HG02981 (cell line): ENCODE data around the gene HEATR9.

ENCODE experiments used
- ATAC-seq: cut with Tn5 transposase; IDR thresholded peaks from one replicate; pipeline ENCODE4 v1.9.1; 2021; ENCODE audit warnings: mild to moderate bottlenecking, moderate library complexity; ENCODE audit not compliant: unreplicated experiment

The HEATR9 gene

GRCh38 chr17:35866341-35866950 lies 2.2 kb downstream of the HEATR9 start:
- no peak for ATAC-seq

- ATAC-seq, result no peak
Measured at GRCh38 chr17:35865412-35866340, 3.0 kb downstream of the HEATR9 start.

GRCh38 chr17:35864853-35865252 lies 3.8 kb downstream of the HEATR9 start:
- no peak for ATAC-seq

- ATAC-seq, result no peak
Measured at GRCh38 chr17:35856603-35857002, 12.1 kb downstream of the HEATR9 start.

- no peak for ATAC-seq
Measured at GRCh38 chr17:35855965-35856364, 12.7 kb downstream of the HEATR9 start.

GRCh38 chr17:35849469-35850348 lies 19.0 kb downstream of the HEATR9 start:
- ATAC-seq, result no peak

- no peak for ATAC-seq
Measured at GRCh38 chr17:35847633-35848373, 20.9 kb downstream of the HEATR9 start.

- no peak for ATAC-seq
Measured at GRCh38 chr17:35847006-35847405, 21.7 kb downstream of the HEATR9 start.

- no peak for ATAC-seq
Measured at GRCh38 chr17:35846055-35846809, 22.5 kb downstream of the HEATR9 start.

- ATAC-seq, result no peak
Measured at GRCh38 chr17:35844547-35844946, 24.1 kb downstream of the HEATR9 start.

GRCh38 chr17:35843698-35844097 lies 25.0 kb downstream of the HEATR9 start:
- no peak for ATAC-seq

GRCh38 chr17:35842239-35842638 lies 26.5 kb downstream of the HEATR9 start:
- no peak for ATAC-seq

GRCh38 chr17:35841505-35841904 lies 27.2 kb downstream of the HEATR9 start:
- no peak for ATAC-seq

GRCh38 chr17:35841101-35841500 lies 27.6 kb downstream of the HEATR9 start:
- no peak for ATAC-seq

GRCh38 chr17:35825206-35825605 lies 43.5 kb downstream of the HEATR9 start:
- no peak for ATAC-seq

- ATAC-seq, result no peak
Measured at GRCh38 chr17:35821308-35821707, 47.4 kb downstream of the HEATR9 start.

GRCh38 chr17:35819455-35819854 lies 49.2 kb downstream of the HEATR9 start:
- ATAC-seq, result no peak

GRCh38 chr17:35817196-35817595 lies 51.5 kb downstream of the HEATR9 start:
- no peak for ATAC-seq

- ATAC-seq, result no peak
Measured at GRCh38 chr17:35816723-35817122, 52.0 kb downstream of the HEATR9 start.

GRCh38 chr17:35812456-35812855 lies 56.2 kb downstream of the HEATR9 start:
- no peak for ATAC-seq
